Transverse colon (tissue), 4 donors: ENCODE data around the gene IL15.

Experiments
- EP300 ChIP-seq: sonication (generic); formaldehyde crosslinking; IDR thresholded peaks from one replicate; pipeline ENCODE4 v1.6.1; 2017; ENCODE audit warnings: antibody characterized with exemption, low read depth
- POLR2A ChIP-seq: fragments of 450-650 bp; IDR thresholded peaks from one replicate; pipeline ENCODE4 v1.6.1; 2016; ENCODE audit warnings: antibody characterized with exemption, mild to moderate bottlenecking, moderate library complexity
- POLR2AphosphoS5 ChIP-seq, 3 donors: sonication (generic); formaldehyde crosslinking; IDR thresholded peaks; one replicate each; pipeline ENCODE4 v1.6.1; 2016; ENCODE audit warnings: antibody characterized with exemption in 3 of 3
- TF ChIP-seq, protein P1 (sequence below), 5 experiments: fragments of 200-600 bp in 3 of 5; fragments of 450-650 bp in 2 of 5; sonication (generic) in 3 of 5; IDR thresholded peaks; 1 replicate in 2 of 5; 2 replicates in 3 of 5; pipeline ENCODE4 v1.5.1; 2016 to 2017; ENCODE audit warnings: antibody characterized with exemption in 5 of 5, inconsistent platforms in 3 of 5, mild to moderate bottlenecking in 2 of 5, moderate library complexity in 1 of 5

- TF ChIP-seq, protein P1, sequence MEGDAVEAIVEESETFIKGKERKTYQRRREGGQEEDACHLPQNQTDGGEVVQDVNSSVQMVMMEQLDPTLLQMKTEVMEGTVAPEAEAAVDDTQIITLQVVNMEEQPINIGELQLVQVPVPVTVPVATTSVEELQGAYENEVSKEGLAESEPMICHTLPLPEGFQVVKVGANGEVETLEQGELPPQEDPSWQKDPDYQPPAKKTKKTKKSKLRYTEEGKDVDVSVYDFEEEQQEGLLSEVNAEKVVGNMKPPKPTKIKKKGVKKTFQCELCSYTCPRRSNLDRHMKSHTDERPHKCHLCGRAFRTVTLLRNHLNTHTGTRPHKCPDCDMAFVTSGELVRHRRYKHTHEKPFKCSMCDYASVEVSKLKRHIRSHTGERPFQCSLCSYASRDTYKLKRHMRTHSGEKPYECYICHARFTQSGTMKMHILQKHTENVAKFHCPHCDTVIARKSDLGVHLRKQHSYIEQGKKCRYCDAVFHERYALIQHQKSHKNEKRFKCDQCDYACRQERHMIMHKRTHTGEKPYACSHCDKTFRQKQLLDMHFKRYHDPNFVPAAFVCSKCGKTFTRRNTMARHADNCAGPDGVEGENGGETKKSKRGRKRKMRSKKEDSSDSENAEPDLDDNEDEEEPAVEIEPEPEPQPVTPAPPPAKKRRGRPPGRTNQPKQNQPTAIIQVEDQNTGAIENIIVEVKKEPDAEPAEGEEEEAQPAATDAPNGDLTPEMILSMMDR (IDR thresholded peaks at IDR 0.05): no peak
- TF ChIP-seq POLR2AphosphoS5 (IDR thresholded peaks at IDR 0.05) (no peak), POLR2A (no peak), EP300 (no peak)
Observed at GRCh38 chr4:141692081-141692480, 55.7 kb downstream of the IL15 start.
